Right lobe of liver (tissue), 6 donors: Measurements from ENCODE around the gene ACVR1. TPM values are rescaled to one million over a fixed set of nuclear protein-coding genes. Genes with fewer than 3 reads are reported as not detected.

Experiments
- ATAC-seq, 4 donors: fragments of 200-7000 bp; cut with Tn5 transposase; one replicate each; pipeline ENCODE4 v1.9.1; 2020; ENCODE audit warnings: mild to moderate bottlenecking in 4 of 4, moderate library complexity in 4 of 4
- DNase-seq, 3 donors: peaks; one replicate each; pipeline ENCODE4 v3.0.0-alpha.2; 2020
- H3K27ac ChIP-seq, 3 donors: fragments of 200-600 bp; one replicate each; pipeline ENCODE4 v1.8.0; 2022
- H3K27me3 ChIP-seq, 2 donors: fragments of 200-600 bp; one replicate each; pipeline ENCODE4 v1.8.0; 2022
- H3K36me3 ChIP-seq, 4 donors: fragments of 200-600 bp; sonication (generic) in 1 of 4; one replicate each; pipeline versions ENCODE4 v1.5.1 to v1.8.0; 2017 to 2022; ENCODE audit warnings: control low read depth in 1 of 4
- H3K4me1 ChIP-seq, 4 donors: fragments of 200-600 bp; sonication (generic) in 1 of 4; one replicate each; pipeline versions ENCODE4 v1.5.1 to v1.8.0; 2017 to 2022; ENCODE audit warnings: control low read depth in 1 of 4
- H3K4me3 ChIP-seq, 3 donors: fragments of 200-600 bp; one replicate each; pipeline ENCODE4 v1.8.0; 2022
- H3K9me3 ChIP-seq, 4 donors: fragments of 200-600 bp; sonication (generic) in 1 of 4; one replicate each; pipeline versions ENCODE4 v1.5.1 to v1.8.0; 2017 to 2022; ENCODE audit warnings: control low read depth in 1 of 4
- POLR2A ChIP-seq: fragments of 450-650 bp; IDR thresholded peaks from one replicate; pipeline ENCODE4 v1.6.1; 2017; ENCODE audit warnings: antibody characterized with exemption, mild to moderate bottlenecking
- WGBS: methylation state at CpG from one replicate; pipeline ENCODE4 v1.1.6; 2018; ENCODE audit warnings: low coverage, low lambda C conversion rate; ENCODE audit not compliant: insufficient coverage; ENCODE audit errors: missing lambda C conversion rate; 5-methylcytosine and 5-hydroxymethylcytosine counted together
- intact Hi-C, 2 donors: fragments of 100-400 bp; cut with DNase I; formaldehyde crosslinking; loops; one replicate each; pipeline versions ENCODE4 v1.11.2 to v1.14.1; 2022
- total RNA-seq, 6 experiments: library from RNA; depleted of rRNA in 2 of 6; stranded (reverse); fragments of >200 nt in 2 of 6; fragmentation: NEBNext Ultra II Directional in 3 of 6; extraction: Animal tissue kit (Norgen Biotek cat#: 25700) in 3 of 6; gene quantifications; one replicate each; pipeline versions ENCODE4 v1.1.0 to v1.2.4, GENCODE V29; 2016 to 2023
- TF ChIP-seq, protein P1 (sequence below), 4 donors: fragments of 200-600 bp in 3 of 4; fragments of 450-650 bp in 1 of 4; IDR thresholded peaks; one replicate each; pipeline versions ENCODE4 v1.5.1 to v1.8.0; 2016 to 2022; ENCODE audit warnings: antibody characterized with exemption in 4 of 4, mild to moderate bottlenecking in 2 of 4
- donor health status: DM: no; HTN: yes; CAD: no.
- donor health status: DM: no; HTN: no; CAD: no.
- donor health status: DM: no; HTN: no; CAD: no.
- donor health status: DM: no; HTN: yes; CAD: no.
- donor health status: DM: no; HTN: yes; CAD: no.

The ACVR1 gene
- total RNA-seq, 6 experiments from 2014 or later, result 10.9 to 25.1 (median 14.6) TPM

GRCh38 chr2:157901325-157901724 is 25.2 kb upstream of the ACVR1 start:
- Histone ChIP-seq H3K36me3 (no peaks in the 10 kb centered on the region), H3K4me3 (no peak overlapping the region), H3K27ac (no peak overlapping the region), H3K4me1 (no peaks in the 10 kb centered on the region), H3K9me3 (no peaks in the 10 kb centered on the region), H3K27me3 (no peaks in the 10 kb centered on the region)
- DNase-seq (no peak), ATAC-seq (peak in 3 of 4 donors; percentile 26 to 55 (median 48))
- TF ChIP-seq, protein P1, sequence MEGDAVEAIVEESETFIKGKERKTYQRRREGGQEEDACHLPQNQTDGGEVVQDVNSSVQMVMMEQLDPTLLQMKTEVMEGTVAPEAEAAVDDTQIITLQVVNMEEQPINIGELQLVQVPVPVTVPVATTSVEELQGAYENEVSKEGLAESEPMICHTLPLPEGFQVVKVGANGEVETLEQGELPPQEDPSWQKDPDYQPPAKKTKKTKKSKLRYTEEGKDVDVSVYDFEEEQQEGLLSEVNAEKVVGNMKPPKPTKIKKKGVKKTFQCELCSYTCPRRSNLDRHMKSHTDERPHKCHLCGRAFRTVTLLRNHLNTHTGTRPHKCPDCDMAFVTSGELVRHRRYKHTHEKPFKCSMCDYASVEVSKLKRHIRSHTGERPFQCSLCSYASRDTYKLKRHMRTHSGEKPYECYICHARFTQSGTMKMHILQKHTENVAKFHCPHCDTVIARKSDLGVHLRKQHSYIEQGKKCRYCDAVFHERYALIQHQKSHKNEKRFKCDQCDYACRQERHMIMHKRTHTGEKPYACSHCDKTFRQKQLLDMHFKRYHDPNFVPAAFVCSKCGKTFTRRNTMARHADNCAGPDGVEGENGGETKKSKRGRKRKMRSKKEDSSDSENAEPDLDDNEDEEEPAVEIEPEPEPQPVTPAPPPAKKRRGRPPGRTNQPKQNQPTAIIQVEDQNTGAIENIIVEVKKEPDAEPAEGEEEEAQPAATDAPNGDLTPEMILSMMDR (IDR thresholded peaks at IDR 0.05), result peak in 3 of 4 donors; percentile 35 to 44 (median 42)
- no peak for TF ChIP-seq POLR2A
- intact Hi-C loops, result no loop called here
- 56% methylated on average over 3 of the region's 3 CpGs for WGBS

GRCh38 chr2:157900684-157901083 is 24.6 kb upstream of the ACVR1 start:
- no peak overlapping the region for H3K27ac ChIP-seq
- DNase-seq (no peak), ATAC-seq (no peak)
- H3K4me1 ChIP-seq, result no peaks in the 10 kb centered on the region
- no peak overlapping the region for H3K4me3 ChIP-seq
- H3K36me3 ChIP-seq, result no peaks in the 10 kb centered on the region
- no peaks in the 10 kb centered on the region for H3K27me3 ChIP-seq
- TF ChIP-seq POLR2A, result no peak
- TF ChIP-seq, protein P1 (IDR thresholded peaks at IDR 0.05), result no peak
- no peaks in the 10 kb centered on the region for H3K9me3 ChIP-seq
- WGBS, result 73% methylated on average over 2 of the region's 2 CpGs
- intact Hi-C loops, result no loop called here

GRCh38 chr2:157900203-157900602 is 24.1 kb upstream of the ACVR1 start:
- H3K9me3 ChIP-seq, result no peaks in the 10 kb centered on the region
- intact Hi-C loops, result no loop called here
- DNase-seq (no peak), ATAC-seq (no peak)
- no peak overlapping the region for H3K27ac ChIP-seq
- WGBS, result 82% methylated on average over 2 of the region's 2 CpGs
- H3K27me3 ChIP-seq, result no peaks in the 10 kb centered on the region
- H3K36me3 ChIP-seq, result no peaks in the 10 kb centered on the region
- H3K4me1 ChIP-seq, result no peaks in the 10 kb centered on the region
- no peak for TF ChIP-seq POLR2A
- TF ChIP-seq, protein P1 (IDR thresholded peaks at IDR 0.05), result no peak
- H3K4me3 ChIP-seq, result no peak overlapping the region

- intact Hi-C loops, result no loop called here
- no peaks in the 10 kb centered on the region for H3K9me3 ChIP-seq
- no peaks in the 10 kb centered on the region for H3K4me1 ChIP-seq
- TF ChIP-seq, protein P1 (IDR thresholded peaks at IDR 0.05), result no peak
- no peak for ATAC-seq
- H3K36me3 ChIP-seq, result no peaks in the 10 kb centered on the region
- H3K27me3 ChIP-seq, result no peaks in the 10 kb centered on the region
- no peak overlapping the region for H3K4me3 ChIP-seq
- no peak overlapping the region for H3K27ac ChIP-seq
- 73% methylated on average over 7 of the region's 7 CpGs for WGBS
- no peak for DNase-seq
These were observed 23.2 kb upstream of the ACVR1 start for GRCh38 chr2:157899125-157899839.
